Measurements from ENCODE around the gene IL25.

The IL25 gene

DNA sequence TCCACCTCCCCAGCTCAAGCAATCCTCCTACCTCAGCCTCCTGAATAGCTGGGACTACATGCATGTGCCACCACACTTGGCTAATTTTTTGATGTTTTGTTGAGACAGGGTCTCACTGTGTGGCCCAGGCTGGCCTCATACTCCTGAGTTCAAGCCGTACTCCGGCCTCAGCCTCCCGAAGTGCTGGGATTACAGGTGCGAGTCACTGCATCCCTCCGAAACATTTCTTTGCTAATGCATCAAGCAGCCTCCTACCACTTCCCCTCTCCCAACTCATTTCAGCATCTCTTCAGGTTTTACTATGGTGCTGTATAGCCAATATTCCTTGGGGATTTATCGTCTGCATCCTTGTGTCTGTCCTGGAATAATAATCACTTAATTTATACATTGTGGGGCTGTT is 17.6 kb upstream of the IL25 start:
- no peak for DNase-seq

DNA sequence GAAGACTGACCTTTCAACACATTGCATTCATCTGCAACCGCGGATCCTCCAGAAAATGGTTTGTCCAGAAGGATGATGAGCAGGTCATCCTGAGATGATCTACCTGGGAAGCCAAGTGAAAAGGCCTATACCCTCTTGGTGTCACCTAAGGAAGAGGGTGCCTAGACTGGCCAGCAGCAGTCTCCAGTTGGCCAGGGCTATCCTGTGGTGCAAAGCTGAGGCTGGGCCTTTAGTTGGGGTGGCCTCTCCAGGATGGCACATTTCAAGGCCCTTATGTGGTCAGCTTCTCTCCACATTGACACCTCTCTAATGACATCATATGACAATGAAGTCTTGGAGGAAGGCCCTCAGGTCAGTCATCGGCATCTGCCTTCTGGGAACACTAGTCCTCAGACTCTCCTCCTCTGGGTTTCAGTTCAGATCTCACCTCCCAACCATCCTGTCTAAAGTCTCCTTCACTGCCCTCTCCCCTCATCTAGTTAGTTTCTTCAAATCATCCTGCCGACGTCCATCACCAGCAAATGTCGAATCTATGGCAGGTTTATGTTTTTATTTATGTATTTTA is 16.7 kb upstream of the IL25 start:
- DNase-seq: no peak

DNA sequence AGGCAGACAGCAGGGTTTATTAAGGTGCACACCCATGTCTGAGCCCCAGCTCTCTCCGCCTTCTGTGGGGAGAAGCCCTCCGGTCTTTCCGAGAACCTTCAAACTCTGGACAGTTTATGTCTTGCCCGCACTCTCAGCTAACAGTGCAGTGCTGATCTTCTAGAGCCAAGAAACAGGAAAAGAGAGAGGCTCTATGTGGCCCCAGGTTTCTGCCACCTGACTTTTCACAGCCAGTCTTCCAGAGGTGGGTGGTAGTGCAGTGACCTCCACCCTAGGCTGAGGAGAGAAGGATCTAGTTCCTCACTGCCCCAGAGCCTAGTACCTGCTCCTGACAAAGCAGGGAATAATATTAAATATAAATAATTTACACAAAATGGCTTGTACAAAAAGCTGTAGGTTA is 15.9 kb upstream of the IL25 start:
- no peak for DNase-seq

DNA sequence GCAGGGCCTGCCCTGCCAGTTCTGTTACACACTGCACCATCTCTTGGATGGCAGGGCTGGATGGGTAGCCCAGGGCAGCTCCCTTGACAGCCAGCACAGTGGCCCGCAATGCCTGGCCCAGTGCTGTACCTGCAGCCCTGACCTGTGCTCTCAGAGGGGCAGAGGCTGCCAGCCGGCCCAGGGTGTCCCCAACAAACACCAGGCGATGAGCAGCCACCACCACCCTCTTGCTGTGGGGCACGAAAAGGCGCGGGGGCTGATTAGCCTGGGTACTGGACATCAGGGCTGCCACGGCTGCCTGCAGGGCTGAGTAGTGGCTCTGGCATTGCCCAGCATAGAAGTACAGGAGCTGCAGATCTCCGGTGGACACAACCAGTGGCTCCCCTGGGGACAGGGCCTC is 15.3 kb upstream of the IL25 start:
- DNase-seq: no peak

DNA sequence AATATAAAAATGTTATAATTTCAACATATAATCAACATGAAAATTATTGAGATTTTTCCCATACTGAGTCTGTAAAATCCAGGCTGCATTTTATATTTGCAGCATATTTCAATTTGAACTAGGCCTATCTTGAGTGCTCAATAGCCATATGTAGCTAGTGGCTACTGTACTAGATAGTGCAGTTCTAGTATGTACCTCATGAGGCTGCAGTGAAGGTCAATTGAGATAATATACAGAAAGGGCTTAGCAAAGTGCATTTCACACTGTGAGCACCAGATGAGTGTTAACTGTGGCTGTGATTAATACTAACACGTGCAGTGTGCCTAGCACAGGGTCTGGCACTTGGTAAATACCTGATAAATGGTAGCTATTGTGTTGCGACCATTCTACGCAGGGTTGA is 14.6 kb upstream of the IL25 start:
- no peak for DNase-seq

DNA sequence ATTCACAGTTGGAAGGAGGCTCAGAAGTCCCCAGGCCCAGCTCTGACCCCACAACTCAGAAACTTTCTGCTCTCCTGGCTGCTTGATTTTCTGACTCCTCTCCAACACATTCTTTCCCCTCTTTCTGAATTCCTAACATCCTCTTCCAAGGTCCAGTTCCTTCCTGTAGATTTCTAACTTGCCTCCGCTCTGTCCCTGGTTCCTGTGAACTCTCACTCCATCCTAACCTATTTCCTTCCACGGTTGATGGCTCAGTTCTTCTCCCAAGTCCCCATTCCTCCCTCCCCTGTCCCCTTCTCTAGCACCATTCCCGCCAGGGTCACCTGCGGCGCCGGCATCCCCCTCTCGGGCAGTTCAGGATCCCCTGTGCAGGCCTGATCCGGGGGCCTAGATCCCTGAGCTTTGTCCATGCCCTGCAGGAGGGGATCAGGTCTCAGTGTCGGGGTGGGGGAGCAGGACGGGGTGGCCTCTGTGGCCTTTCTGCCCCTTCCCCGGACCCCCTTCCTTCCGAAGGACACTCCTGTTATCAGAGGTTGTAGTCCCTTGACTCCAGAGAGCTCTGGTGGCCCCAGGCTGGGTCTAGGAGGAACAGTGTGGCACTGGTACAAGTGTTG is 13.9 kb upstream of the IL25 start:
- DNase-seq: peak; percentile 13

DNA sequence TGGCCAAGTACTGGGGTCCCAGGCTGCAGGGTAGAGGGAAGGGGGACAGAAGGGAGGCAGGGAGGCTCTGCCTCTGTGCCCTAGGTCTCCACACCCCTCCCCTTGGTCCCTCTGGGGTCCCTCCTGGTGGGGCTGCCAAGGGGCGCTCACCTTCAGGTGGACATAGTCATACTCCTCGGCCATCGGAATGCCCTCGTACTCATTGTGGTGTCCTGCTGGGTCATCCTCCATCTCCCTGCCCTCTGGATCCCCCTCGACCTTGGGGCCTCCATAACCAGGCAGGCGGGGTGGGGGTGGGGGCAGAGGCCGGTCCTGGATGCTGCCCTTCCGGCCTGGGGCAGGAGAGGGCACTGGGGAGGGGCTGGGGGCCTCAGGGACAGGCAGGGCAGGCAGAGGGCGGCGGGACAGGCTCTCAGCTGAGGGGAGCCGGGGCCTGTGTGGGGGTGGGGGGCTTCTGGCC is 13.4 kb upstream of the IL25 start:
- DNase-seq: peak; percentile 16

DNA sequence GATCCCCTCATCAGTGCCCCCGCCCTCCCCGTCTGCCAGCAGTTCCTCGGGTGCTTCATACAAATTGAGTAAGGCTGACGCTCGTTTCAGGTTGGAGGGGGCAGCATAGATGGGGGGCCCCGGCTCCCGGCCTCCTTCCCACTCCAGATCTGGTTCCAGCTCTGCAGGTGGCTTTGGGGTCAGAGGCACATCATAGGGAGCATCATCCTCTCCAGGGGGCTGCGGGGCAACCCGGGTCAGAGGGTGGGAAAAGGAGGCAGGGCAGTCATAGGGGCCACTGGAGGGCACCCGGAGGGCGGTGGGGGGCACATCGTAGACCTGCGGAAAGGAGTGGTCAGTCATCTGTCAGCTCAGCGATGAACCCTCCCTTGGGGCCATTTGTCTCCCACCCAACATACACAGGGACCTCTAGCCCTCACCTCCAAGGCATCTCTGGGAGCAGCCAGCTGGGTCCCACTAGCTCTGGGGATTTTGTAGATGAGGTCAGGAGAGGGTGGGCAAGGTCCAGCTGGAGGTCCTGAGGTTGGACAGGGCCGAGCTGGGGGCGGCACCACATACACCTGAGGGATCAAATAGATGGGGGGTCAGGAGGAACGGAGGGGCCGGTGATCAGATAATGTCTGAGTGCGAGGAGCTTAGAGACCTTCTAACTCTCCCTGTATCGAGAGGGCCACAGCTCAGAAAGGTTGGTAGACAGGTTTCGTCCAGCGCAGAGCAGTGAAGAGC is 12.7 kb upstream of the IL25 start:
- peak; percentile 17 for DNase-seq

DNA sequence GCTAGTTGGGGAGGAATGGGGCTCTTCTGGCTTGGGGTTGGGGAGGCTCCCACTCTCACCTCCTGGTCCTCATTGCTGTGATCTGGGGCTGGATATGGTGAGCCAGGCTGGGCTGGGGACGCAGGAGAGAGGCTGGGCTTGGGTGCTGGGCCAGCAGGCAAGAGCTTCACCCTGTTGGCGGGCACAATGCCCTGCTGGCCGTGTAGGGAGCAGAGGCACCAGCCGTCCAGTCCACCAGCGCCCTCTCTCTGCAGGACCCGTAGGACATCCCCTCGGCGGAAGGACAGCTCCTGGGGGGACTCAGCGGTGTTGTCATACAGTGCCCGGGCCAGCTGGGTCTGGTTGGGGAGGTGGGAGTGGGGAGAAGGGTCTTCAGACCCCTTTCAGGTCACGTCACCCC is 12.1 kb upstream of the IL25 start:
- DNase-seq: no peak

DNA sequence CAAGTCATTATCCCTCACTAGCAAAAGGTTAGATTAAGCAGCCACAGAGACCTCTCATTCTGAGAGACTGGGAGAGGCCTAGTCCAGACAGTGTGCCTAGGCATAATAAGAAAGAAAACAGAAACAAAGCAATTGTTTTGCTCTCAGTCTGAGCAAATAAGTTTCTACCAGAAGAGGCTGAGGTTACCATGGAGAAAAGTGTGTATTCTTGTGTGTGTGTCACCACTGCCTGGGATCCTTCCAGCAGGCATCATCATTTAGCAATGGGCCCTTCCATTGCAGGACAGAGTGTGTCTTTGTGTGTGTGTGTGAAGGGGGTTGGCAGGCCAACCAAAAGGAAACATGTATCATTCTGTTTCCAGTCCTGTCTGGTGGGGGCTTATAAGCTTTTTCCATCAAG is 11.3 kb upstream of the IL25 start:
- peak; percentile 53 for DNase-seq

DNA sequence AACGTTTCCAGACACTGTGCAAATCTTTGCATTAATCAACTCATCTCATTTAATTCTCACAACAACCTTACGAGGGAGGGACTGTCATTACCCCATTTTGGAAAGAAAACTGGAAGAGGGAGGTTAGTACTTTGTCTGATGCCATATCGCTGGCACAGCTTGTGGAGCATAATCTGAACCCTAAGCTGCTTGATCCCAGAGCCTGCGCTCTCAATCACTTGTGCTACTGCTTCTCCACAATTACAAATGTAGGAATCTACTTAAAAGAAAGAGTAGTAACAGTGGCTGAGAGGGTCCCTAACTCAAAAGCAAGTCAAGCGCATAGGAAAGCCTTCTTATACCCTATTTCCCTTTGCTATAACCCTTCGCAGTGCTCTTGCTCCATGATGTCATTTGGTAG is 10.8 kb upstream of the IL25 start:
- no peak for DNase-seq

DNA sequence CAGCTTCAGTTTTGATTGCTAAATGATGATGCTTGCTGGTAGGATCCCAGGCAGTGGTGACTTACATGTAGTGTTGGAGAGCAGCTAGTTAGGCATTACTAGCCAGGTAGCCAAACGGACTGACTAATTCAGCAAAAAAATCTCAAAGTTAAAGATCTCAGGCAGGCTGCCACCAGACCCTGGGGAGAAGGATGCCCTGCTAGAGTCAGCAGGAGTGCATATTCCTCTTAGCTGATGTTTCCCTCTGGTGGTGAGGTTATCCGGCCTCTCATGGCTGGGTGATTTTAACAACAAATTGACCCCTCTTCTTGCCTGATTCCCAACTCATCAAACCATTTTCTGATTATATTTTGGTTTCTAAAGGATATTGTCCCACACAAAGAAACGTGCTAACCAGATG is 10.4 kb upstream of the IL25 start:
- DNase-seq: no peak

DNA sequence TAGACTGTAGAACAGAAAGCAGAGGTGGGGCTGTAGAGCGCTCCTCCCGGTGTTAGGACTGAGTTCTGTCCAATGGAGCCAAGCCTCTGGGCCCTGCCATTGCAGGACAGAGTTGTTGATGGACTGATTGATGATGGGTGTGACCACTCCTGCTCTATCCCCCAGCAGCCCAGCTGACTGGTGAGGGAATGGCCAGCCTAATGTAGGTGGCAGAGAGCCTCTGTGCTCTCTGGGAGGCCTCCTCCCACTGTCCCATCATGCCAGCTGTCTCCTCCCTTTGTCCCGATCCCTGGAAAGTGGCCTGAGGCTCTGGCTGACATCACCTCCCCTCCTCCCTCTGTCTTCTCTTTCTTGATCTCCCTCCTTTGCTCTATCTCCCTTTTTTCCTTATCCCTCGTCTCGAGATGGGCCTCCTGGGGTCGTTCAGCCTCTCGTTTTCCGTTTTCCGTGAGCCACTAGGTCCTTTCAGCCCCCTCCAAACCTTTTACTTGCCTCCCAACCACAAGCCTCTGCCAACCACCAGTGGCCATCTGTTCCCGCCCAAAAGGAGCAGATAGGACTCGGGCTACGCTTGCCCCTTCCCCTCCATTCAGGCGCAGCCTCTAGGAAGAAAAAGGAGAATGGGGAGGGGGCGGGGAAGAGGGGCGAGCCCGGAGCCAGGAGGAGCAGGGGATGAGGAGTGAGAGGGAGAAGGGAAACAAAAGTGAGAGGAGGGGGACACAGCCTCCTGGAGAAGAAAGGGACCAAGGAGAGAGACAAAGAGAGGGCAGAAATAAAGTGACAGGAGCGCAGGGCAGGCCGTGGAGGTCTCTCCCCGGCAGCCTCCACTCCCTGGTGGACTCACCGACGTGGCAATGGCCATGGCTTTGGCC is 8.2 kb upstream of the IL25 start:
- peak; percentile 74 for DNase-seq

DNA sequence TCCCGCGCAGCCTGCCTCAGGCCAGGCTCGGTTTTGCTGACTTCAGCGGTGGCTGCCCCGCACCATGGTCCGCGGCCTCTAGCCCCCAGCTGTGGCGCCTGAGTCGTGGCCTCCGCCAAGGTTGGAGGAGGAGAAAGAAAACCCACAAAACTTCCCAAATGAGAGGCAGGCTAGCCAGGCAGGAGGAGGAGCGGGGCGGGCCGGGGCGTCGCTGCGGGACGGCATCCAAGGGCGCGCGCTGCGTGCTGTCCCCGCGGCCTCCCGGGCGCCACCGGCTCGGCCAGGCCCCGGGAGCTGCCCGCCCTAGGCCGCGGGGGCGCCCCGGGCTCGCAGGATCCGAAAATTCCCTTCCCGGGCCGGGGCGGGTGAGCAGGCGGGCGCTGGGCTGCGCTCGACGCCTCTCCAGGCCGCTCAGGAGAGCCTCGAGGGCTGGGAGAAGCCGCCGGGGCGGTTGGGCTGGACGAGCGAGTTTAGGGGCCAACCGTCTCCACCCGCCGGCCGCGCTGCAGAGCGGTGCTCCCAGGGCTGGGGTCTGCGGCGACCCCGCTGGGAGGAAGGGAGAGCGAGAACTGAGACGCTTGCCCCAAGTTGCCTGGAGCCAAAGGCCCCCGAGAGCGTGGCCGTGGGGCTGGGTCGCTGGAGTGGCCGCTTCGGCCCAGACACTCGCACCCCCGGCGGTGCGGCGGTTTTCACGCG is 7.4 kb upstream of the IL25 start, which contains the start of gene EFS:
TSS of gene EFS (minus strand) at position 137 of the 696 bp plus-strand sequence. CDS start 147 bp downstream, outside the sequence.
- peak; percentile 84 for DNase-seq

DNA sequence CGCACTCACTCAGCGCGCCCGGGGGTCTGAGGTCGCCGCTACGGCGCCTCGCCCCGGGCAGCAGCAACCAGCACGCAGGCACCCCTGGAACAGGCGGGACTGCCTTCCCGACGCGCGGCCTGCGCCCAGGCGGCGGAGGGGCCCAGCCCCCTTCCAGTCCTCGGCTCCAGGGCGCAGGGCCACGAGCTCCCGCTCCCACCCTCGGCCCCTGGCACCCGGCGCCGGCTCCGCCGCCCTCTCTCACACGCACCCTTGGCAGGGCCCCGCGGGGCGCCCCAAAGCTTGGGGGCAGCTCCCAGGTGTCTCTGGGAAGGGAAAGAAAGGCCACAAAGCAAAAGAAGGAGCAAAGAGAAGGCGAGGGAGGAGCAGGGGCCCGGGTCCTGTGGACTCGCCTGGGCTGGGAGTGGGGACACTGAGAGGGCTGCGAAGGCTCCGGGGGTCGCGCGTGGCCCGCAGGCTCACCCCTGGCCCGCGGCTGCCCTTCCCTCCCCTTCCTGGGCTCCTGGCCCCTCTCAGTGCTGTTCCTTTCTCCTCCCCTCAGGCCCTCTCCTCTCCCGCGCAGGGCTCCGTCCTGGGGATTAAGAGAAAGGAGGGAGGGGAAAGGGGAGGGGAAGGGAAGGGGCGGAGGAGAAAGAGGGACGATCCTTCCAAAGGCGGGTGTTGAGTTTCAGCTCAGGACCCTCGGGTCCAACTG is 6.7 kb upstream of the IL25 start:
- DNase-seq: no peak

DNA sequence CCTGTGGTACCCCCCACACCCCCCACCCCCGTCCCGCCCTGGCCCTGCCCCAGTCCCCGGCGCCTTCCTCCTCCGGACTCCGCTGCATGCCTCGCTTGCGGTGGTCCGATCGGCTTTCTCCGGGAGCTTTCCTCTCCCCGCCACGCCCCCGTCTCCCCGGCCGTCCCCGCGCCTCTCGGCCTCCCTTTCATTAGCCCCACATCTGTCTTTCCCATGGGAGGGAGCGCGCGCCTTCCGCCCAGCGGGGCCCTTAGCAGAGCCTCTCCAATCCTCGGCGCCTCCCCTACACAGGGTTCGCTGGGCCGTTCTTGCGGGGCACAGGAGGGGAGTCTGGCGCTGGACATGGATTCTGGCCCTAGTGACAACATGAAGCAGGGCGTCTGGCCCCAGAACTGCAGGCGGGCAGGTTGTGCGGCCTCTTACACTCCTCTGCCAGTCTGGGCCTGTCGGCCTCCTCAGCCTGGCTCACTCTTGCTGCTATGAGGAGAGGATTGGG is 6.1 kb upstream of the IL25 start:
- DNase-seq: peak; percentile 91

DNA sequence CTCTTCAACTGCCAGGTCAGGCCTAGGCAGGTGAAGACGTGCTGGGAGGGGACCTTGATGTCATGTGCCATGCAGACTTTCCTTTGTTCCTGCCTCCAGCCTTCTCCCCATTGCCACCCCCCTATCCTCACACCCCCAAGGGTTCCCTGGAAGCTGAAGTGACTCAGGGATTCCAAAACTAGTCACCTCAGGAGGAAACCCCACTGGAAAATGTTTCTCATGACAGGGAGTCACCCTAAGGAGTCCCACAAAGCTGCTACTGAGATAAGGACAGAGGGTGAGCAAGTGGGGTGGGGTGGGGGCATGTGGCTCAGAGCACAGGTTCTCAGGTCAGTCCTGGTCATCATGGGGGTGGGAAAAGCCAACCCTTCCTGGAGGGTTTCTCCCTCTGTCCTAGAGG is 2.4 kb upstream of the IL25 start:
- no peak for DNase-seq

DNA sequence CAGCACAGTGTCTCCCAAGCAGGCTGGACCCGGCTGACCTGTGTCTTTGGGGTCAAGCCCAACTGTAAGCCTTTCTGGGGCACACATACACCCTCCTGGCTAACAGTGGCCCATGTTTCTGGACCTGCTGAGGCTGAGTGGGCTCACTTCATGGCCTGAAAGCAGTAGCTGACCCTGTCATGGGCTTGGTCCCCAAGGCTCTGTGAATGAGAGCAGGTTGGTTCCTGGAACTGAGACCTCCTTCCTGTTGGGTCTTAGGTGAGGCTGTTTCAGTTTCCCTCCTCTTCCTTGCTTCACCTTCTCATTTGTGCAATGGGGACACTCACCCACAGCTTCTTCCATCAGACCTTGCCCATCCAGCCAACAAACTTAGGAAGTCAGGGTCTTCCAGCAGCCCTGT is 744 bp upstream of the IL25 start:
- DNase-seq: no peak

DNA sequence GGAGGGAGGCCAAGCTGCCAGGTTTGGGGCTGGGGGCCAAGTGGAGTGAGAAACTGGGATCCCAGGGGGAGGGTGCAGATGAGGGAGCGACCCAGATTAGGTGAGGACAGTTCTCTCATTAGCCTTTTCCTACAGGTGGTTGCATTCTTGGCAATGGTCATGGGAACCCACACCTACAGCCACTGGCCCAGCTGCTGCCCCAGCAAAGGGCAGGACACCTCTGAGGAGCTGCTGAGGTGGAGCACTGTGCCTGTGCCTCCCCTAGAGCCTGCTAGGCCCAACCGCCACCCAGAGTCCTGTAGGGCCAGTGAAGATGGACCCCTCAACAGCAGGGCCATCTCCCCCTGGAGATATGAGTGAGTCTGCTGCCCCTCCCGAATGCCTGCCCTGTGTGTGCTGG is 432 bp downstream of the IL25 start:
- DNase-seq: no peak

DNA sequence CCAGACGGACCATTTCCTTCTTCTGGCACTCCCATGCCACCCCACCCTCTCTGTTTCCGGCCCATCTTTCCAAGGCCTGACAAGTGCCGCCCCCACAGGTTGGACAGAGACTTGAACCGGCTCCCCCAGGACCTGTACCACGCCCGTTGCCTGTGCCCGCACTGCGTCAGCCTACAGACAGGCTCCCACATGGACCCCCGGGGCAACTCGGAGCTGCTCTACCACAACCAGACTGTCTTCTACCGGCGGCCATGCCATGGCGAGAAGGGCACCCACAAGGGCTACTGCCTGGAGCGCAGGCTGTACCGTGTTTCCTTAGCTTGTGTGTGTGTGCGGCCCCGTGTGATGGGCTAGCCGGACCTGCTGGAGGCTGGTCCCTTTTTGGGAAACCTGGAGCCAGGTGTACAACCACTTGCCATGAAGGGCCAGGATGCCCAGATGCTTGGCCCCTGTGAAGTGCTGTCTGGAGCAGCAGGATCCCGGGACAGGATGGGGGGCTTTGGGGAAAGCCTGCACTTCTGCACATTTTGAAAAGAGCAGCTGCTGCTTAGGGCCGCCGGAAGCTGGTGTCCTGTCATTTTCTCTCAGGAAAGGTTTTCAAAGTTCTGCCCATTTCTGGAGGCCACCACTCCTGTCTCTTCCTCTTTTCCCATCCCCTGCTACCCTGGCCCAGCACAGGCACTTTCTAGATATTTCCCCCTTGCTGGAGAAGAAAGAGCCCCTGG is 3.1 kb downstream of the IL25 start:
- no peak for DNase-seq

Data from femur (tissue), 1 donor.